Measurements from ENCODE around the gene IFI35. TPM values are rescaled to one million over a fixed set of nuclear protein-coding genes. Genes with fewer than 3 reads are reported as not detected.

The IFI35 gene
- total RNA-seq, 2 donors from 2014 or later = 65.0 to 82.7 TPM

GRCh38 chr17:43021741-43022512 is 15.3 kb downstream of the IFI35 start, which contains the start of gene VAT1:
TSS of gene VAT1 (minus strand) at chr17:43022385. CDS start at chr17:43022322, 63 bp downstream.
- H3K9me3 Mint-ChIP-seq = no peaks in the 10 kb centered on the region
- H3K27me3 Mint-ChIP-seq = no peaks in the 10 kb centered on the region
- no peaks in the 10 kb centered on the region for H3K36me3 Mint-ChIP-seq
- H3K27ac Mint-ChIP-seq = no peak within 1 kb of the TSS
- DNase-seq (ENCODE audit: low spot score) (peak; percentile 71), ATAC-seq (peak; percentile 72 to 85)
- H3K4me3 Mint-ChIP-seq = peak within 1 kb of the TSS; percentile 82
- peaks cover 13 to 32% of the 10 kb centered on the region in 2 donors for H3K4me1 Mint-ChIP-seq (ENCODE audit: low read depth in 2 of 2)

- peak; percentile 70 to 84 for ATAC-seq
- Mint-ChIP-seq H3K4me1 (ENCODE audit: low read depth in 2 of 2) (peaks cover 13 to 21% of the 10 kb centered on the region in 2 donors), H3K9me3 (no peaks in the 10 kb centered on the region), H3K4me3 (peak within 1 kb of the TSS; percentile 92), H3K27ac (peak within 1 kb of the TSS; percentile 55 to 80), H3K27me3 (no peaks in the 10 kb centered on the region), H3K36me3 (no peaks in the 10 kb centered on the region)
- DNase-seq (ENCODE audit: low spot score) = peak; percentile 77
These were observed 18.1 kb downstream of the IFI35 start, which contains the start of gene RND2 for GRCh38 chr17:43024407-43025289. TSS of gene RND2 (plus strand) at chr17:43025231. CDS start at chr17:43025348, 117 bp downstream.

- no peak for ATAC-seq
These were observed 18.7 kb downstream of the IFI35 start for GRCh38 chr17:43025290-43025657.

GRCh38 chr17:43025766-43026537 is 19.4 kb downstream of the IFI35 start:
- H3K9me3 Mint-ChIP-seq = no peaks in the 10 kb centered on the region
- ATAC-seq = no peak
- no peaks in the 10 kb centered on the region for H3K36me3 Mint-ChIP-seq
- no peak overlapping the region for H3K27ac Mint-ChIP-seq
- peaks cover 11 to 15% of the 10 kb centered on the region in 2 donors for H3K4me1 Mint-ChIP-seq (ENCODE audit: low read depth in 2 of 2)
- DNase-seq (ENCODE audit: low spot score) = no peak
- peak overlapping the region; percentile 79 for H3K4me3 Mint-ChIP-seq
- H3K27me3 Mint-ChIP-seq = no peaks in the 10 kb centered on the region

More at GRCh38 chr17:43025290-43025657, 18.7 kb downstream of the IFI35 start:
- Mint-ChIP-seq H3K4me1 (ENCODE audit: low read depth in 2 of 2) (peaks cover 13 to 18% of the 10 kb centered on the region in 2 donors), H3K27me3 (no peaks in the 10 kb centered on the region), H3K4me3 (peak overlapping the region; percentile 79), H3K36me3 (no peaks in the 10 kb centered on the region), H3K9me3 (no peaks in the 10 kb centered on the region), H3K27ac (peak overlapping the region in 1 of 2 donors; percentile 80)
- DNase-seq (ENCODE audit: low spot score) = no peak

GRCh38 chr17:43026595-43026994 is 20.0 kb downstream of the IFI35 start:
- H3K4me3 Mint-ChIP-seq = no peak overlapping the region
- H3K9me3 Mint-ChIP-seq = no peaks in the 10 kb centered on the region
- no peak overlapping the region for H3K27ac Mint-ChIP-seq
- ATAC-seq = no peak
- H3K36me3 Mint-ChIP-seq = no peaks in the 10 kb centered on the region
- H3K27me3 Mint-ChIP-seq = no peaks in the 10 kb centered on the region
- H3K4me1 Mint-ChIP-seq (ENCODE audit: low read depth in 2 of 2) = peaks cover 8 to 11% of the 10 kb centered on the region in 2 donors
- DNase-seq (ENCODE audit: low spot score) = no peak

GRCh38 chr17:43027091-43028032 is 20.8 kb downstream of the IFI35 start:
- no peak for ATAC-seq
- Mint-ChIP-seq H3K9me3 (no peaks in the 10 kb centered on the region), H3K27ac (no peak overlapping the region), H3K27me3 (no peaks in the 10 kb centered on the region), H3K4me3 (no peak overlapping the region), H3K4me1 (ENCODE audit: low read depth in 2 of 2) (peaks cover 8 to 11% of the 10 kb centered on the region in 2 donors), H3K36me3 (no peaks in the 10 kb centered on the region)
- no peak for DNase-seq (ENCODE audit: low spot score)

- Mint-ChIP-seq H3K36me3 (no peaks in the 10 kb centered on the region), H3K27ac (no peak overlapping the region), H3K4me1 (ENCODE audit: low read depth in 2 of 2) (peaks cover 8 to 11% of the 10 kb centered on the region in 2 donors), H3K4me3 (no peak overlapping the region), H3K27me3 (no peaks in the 10 kb centered on the region), H3K9me3 (no peaks in the 10 kb centered on the region)
- DNase-seq (ENCODE audit: low spot score) (no peak), ATAC-seq (no peak)
These were observed 21.8 kb downstream of the IFI35 start for GRCh38 chr17:43028221-43028861.

GRCh38 chr17:43030137-43030767 is 23.7 kb downstream of the IFI35 start:
- H3K27ac Mint-ChIP-seq = no peak overlapping the region
- ATAC-seq (no peak), DNase-seq (ENCODE audit: low spot score) (no peak)
- no peaks in the 10 kb centered on the region for H3K9me3 Mint-ChIP-seq
- H3K36me3 Mint-ChIP-seq = no peaks in the 10 kb centered on the region
- H3K4me1 Mint-ChIP-seq (ENCODE audit: low read depth in 2 of 2) = peaks cover 0 to 3% of the 10 kb centered on the region in 2 donors
- H3K27me3 Mint-ChIP-seq = no peaks in the 10 kb centered on the region
- no peak overlapping the region for H3K4me3 Mint-ChIP-seq

- Mint-ChIP-seq H3K36me3 (no peaks in the 10 kb centered on the region), H3K4me1 (ENCODE audit: low read depth in 2 of 2) (no peaks in the 10 kb centered on the region), H3K4me3 (no peak overlapping the region), H3K9me3 (no peaks in the 10 kb centered on the region), H3K27me3 (no peaks in the 10 kb centered on the region), H3K27ac (no peak overlapping the region)
- DNase-seq (ENCODE audit: low spot score) (no peak), ATAC-seq (no peak)
These were observed 25.1 kb downstream of the IFI35 start for GRCh38 chr17:43031666-43032065.

GRCh38 chr17:43033948-43034881 is 27.6 kb downstream of the IFI35 start:
- Mint-ChIP-seq H3K4me3 (no peak overlapping the region), H3K27ac (peak overlapping the region in 1 of 2 donors; percentile 44), H3K27me3 (no peaks in the 10 kb centered on the region), H3K9me3 (no peaks in the 10 kb centered on the region), H3K36me3 (no peaks in the 10 kb centered on the region), H3K4me1 (ENCODE audit: low read depth in 2 of 2) (no peaks in the 10 kb centered on the region)
- ATAC-seq (no peak), DNase-seq (ENCODE audit: low spot score) (no peak)

- DNase-seq (ENCODE audit: low spot score) (no peak), ATAC-seq (no peak)
- H3K4me3 Mint-ChIP-seq = no peak overlapping the region
- no peaks in the 10 kb centered on the region for H3K9me3 Mint-ChIP-seq
- H3K27me3 Mint-ChIP-seq = no peaks in the 10 kb centered on the region
- no peak overlapping the region for H3K27ac Mint-ChIP-seq
- H3K36me3 Mint-ChIP-seq = no peaks in the 10 kb centered on the region
- H3K4me1 Mint-ChIP-seq (ENCODE audit: low read depth in 2 of 2) = no peaks in the 10 kb centered on the region
These were observed 28.3 kb downstream of the IFI35 start for GRCh38 chr17:43034894-43035293.

Data from natural killer cell treated with Interleukin-12 subunit alpha and Interleukin-12 subunit beta and Interleukin-15 and Interleukin-18, amount 100 ng/mL, for 72 hours (primary cell).